Measurements from ENCODE around the gene GPR18.

- TF ChIP-seq, protein P1, sequence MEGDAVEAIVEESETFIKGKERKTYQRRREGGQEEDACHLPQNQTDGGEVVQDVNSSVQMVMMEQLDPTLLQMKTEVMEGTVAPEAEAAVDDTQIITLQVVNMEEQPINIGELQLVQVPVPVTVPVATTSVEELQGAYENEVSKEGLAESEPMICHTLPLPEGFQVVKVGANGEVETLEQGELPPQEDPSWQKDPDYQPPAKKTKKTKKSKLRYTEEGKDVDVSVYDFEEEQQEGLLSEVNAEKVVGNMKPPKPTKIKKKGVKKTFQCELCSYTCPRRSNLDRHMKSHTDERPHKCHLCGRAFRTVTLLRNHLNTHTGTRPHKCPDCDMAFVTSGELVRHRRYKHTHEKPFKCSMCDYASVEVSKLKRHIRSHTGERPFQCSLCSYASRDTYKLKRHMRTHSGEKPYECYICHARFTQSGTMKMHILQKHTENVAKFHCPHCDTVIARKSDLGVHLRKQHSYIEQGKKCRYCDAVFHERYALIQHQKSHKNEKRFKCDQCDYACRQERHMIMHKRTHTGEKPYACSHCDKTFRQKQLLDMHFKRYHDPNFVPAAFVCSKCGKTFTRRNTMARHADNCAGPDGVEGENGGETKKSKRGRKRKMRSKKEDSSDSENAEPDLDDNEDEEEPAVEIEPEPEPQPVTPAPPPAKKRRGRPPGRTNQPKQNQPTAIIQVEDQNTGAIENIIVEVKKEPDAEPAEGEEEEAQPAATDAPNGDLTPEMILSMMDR (IDR thresholded peaks at IDR 0.05) = no peak
- TF ChIP-seq ZFX (IDR thresholded peaks at IDR 0.05; ENCODE audit: borderline replicate concordance) = no peak
Measured at GRCh38 chr13:99251921-99252320, 6.3 kb downstream of the GPR18 start.
